Body of pancreas (tissue), 4 donors: ENCODE data around the gene OXTR.

Experiments
- CTCF ChIP-seq, 7 experiments: fragments of 450-650 bp in 4 of 7; fragments of 200-600 bp in 3 of 7; sonication (generic) in 3 of 7; IDR thresholded peaks; one replicate each; pipeline ENCODE4 v1.5.1; 2016 to 2019; ENCODE audit warnings: antibody characterized with exemption in 7 of 7
- POLR2A ChIP-seq, 3 donors: fragments of 450-650 bp; IDR thresholded peaks; one replicate each; pipeline ENCODE4 v1.6.1; 2016; ENCODE audit warnings: antibody characterized with exemption in 3 of 3, mild to moderate bottlenecking in 2 of 3

DNA sequence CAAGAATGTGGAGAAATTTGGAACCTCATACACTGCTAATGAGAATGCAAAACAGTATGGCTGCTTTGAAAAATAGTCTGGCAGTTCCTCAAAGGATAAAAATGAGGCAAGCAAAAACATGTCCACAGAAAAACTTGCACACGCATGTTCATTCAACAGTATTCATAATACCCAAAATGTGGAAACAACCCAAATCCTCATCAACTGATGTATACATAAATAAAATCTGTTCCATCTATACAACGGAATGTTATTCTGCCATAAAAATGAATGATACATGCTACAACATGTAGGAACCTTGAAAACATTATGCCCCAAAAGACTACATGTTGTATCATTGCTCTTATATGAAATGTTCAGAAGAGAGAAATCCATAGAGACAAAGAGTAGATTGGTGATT lies 36.4 kb upstream of the OXTR start:
- TF ChIP-seq CTCF (IDR thresholded peaks at IDR 0.05) (no peak), POLR2A (IDR thresholded peaks at IDR 0.05) (no peak)
